ENCODE data around the gene SCN3B.

DNA sequence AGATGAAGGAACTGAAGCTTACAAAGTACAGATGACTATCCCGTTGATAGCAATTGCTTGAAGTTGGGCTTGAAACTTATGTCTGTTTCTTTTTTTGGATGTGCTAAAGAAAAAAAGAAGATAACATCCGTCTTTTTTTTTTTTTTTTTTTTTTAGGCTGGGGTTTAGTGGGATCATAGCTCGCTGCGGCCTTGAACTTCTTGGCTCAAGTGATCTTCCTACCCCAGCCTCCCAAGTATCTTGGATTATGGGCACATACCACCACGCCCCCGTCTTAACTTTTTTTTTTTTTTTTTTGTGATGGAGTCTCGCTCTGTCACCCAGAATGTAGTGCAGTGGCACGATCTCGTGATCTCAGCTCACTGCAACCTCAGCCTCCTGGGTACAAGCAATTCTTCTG lies 40.8 kb upstream of the SCN3B start:
- TF ChIP-seq, protein P1, sequence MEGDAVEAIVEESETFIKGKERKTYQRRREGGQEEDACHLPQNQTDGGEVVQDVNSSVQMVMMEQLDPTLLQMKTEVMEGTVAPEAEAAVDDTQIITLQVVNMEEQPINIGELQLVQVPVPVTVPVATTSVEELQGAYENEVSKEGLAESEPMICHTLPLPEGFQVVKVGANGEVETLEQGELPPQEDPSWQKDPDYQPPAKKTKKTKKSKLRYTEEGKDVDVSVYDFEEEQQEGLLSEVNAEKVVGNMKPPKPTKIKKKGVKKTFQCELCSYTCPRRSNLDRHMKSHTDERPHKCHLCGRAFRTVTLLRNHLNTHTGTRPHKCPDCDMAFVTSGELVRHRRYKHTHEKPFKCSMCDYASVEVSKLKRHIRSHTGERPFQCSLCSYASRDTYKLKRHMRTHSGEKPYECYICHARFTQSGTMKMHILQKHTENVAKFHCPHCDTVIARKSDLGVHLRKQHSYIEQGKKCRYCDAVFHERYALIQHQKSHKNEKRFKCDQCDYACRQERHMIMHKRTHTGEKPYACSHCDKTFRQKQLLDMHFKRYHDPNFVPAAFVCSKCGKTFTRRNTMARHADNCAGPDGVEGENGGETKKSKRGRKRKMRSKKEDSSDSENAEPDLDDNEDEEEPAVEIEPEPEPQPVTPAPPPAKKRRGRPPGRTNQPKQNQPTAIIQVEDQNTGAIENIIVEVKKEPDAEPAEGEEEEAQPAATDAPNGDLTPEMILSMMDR (IDR thresholded peaks at IDR 0.05): no peak
- TF ChIP-seq POLR2AphosphoS5 (IDR thresholded peaks at IDR 0.05) (no peak), POLR2A (IDR thresholded peaks at IDR 0.05) (no peak), EP300 (IDR thresholded peaks at IDR 0.05) (no peak)
